ENCODE data around the gene CRYGA.

DNA sequence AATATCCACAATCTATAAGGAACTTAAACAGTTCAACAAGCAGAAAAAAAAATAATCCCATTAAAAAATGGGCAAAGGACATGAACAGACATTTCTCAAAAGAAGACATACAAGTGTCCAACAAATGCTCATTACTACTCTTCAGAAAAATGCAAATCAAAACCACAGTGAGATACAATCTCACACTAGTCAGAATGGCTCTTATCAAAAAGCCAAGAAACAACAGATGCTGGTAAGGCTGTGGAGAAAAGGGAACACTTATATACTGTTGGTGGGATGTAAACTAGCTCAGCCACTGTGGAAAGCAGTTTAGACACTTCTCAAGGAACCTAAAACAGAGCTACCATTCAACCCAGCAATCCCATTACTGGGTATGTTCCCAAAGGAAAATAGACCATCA, 10.2 kb downstream of the CRYGA start:
- TF ChIP-seq GABPA (IDR thresholded peaks at IDR 0.05; ENCODE audit: low read depth) (no peak), POLR2AphosphoS5 (IDR thresholded peaks at IDR 0.05; ENCODE audit: low read depth) (no peak), SPI1 (IDR thresholded peaks at IDR 0.05; ENCODE audit: borderline replicate concordance, low read depth) (no peak)
- TF ChIP-seq, protein P1, sequence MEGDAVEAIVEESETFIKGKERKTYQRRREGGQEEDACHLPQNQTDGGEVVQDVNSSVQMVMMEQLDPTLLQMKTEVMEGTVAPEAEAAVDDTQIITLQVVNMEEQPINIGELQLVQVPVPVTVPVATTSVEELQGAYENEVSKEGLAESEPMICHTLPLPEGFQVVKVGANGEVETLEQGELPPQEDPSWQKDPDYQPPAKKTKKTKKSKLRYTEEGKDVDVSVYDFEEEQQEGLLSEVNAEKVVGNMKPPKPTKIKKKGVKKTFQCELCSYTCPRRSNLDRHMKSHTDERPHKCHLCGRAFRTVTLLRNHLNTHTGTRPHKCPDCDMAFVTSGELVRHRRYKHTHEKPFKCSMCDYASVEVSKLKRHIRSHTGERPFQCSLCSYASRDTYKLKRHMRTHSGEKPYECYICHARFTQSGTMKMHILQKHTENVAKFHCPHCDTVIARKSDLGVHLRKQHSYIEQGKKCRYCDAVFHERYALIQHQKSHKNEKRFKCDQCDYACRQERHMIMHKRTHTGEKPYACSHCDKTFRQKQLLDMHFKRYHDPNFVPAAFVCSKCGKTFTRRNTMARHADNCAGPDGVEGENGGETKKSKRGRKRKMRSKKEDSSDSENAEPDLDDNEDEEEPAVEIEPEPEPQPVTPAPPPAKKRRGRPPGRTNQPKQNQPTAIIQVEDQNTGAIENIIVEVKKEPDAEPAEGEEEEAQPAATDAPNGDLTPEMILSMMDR (IDR thresholded peaks at IDR 0.05; ENCODE audit: insufficient read depth, low read length) = no peak
- TF ChIP-seq, protein P2, sequence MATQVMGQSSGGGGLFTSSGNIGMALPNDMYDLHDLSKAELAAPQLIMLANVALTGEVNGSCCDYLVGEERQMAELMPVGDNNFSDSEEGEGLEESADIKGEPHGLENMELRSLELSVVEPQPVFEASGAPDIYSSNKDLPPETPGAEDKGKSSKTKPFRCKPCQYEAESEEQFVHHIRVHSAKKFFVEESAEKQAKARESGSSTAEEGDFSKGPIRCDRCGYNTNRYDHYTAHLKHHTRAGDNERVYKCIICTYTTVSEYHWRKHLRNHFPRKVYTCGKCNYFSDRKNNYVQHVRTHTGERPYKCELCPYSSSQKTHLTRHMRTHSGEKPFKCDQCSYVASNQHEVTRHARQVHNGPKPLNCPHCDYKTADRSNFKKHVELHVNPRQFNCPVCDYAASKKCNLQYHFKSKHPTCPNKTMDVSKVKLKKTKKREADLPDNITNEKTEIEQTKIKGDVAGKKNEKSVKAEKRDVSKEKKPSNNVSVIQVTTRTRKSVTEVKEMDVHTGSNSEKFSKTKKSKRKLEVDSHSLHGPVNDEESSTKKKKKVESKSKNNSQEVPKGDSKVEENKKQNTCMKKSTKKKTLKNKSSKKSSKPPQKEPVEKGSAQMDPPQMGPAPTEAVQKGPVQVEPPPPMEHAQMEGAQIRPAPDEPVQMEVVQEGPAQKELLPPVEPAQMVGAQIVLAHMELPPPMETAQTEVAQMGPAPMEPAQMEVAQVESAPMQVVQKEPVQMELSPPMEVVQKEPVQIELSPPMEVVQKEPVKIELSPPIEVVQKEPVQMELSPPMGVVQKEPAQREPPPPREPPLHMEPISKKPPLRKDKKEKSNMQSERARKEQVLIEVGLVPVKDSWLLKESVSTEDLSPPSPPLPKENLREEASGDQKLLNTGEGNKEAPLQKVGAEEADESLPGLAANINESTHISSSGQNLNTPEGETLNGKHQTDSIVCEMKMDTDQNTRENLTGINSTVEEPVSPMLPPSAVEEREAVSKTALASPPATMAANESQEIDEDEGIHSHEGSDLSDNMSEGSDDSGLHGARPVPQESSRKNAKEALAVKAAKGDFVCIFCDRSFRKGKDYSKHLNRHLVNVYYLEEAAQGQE (IDR thresholded peaks at IDR 0.05; ENCODE audit: insufficient replicate concordance, low read depth) = no peak
